ENCODE results near the gene PBX1. TPM values are rescaled to one million over a fixed set of nuclear protein-coding genes. Genes with fewer than 3 reads are reported as not detected.
A peak's percentile ranks its signal among the peaks of the same experiment; 100 is the strongest.

Gene PBX1
- total and polyA plus RNA-seq, 4 donors: 14.0 to 125 (median 40.0) TPM

GRCh38 chr1:164719676-164720439, 160.9 kb downstream of the PBX1 start:
- intact Hi-C loops (cut with DNase I): loop anchor here in 1 of 2 donors (5.0 kb wide), 2 partner anchors 32 to 62 kb away; no protein-coding TSS in a partner anchor
- WGBS, 2 donors: 59 to 63% methylated on average over 8 of the region's 8 CpGs
- Histone ChIP-seq H3K27me3 (ENCODE audit: control insufficient read depth in 1 of 2, insufficient read depth in 2 of 2, low read length in 1 of 2) (no peaks in the 10 kb centered on the region), H3K9me3 (ENCODE audit: control insufficient read depth, low read length) (no peaks in the 10 kb centered on the region), H3K4me3 (ENCODE audit: low read length in 2 of 2) (no peak overlapping the region), H3K4me1 (ENCODE audit: control insufficient read depth in 1 of 2, insufficient read depth in 2 of 2, low read length in 2 of 2) (peaks cover 4 to 16% of the 10 kb centered on the region in 2 donors), H3K36me3 (ENCODE audit: control insufficient read depth in 1 of 2, insufficient read depth in 2 of 2, low read length in 1 of 2) (no peaks in the 10 kb centered on the region), H3K27ac (ENCODE audit: low read depth in 1 of 2, low read length in 2 of 2) (no peak overlapping the region)
- DNase-seq: no peak
- no peak for ATAC-seq (ENCODE audit: low FRiP score)

- no peaks in the 10 kb centered on the region for H3K27me3 ChIP-seq (ENCODE audit: control insufficient read depth in 1 of 2, insufficient read depth in 2 of 2, low read length in 1 of 2)
- intact Hi-C loops (cut with DNase I): no loop called here
- DNase-seq: no peak
- no peaks in the 10 kb centered on the region for H3K9me3 ChIP-seq (ENCODE audit: control insufficient read depth, low read length)
- H3K27ac ChIP-seq (ENCODE audit: low read depth in 1 of 2, low read length in 2 of 2): no peak overlapping the region
- H3K4me1 ChIP-seq (ENCODE audit: control insufficient read depth in 1 of 2, insufficient read depth in 2 of 2, low read length in 2 of 2): peaks cover 10 to 24% of the 10 kb centered on the region in 2 donors
- no peaks in the 10 kb centered on the region for H3K36me3 ChIP-seq (ENCODE audit: control insufficient read depth in 1 of 2, insufficient read depth in 2 of 2, low read length in 1 of 2)
- no peak for ATAC-seq (ENCODE audit: low FRiP score)
- WGBS, 2 donors: 87 to 92% methylated on average over 7 of the region's 7 CpGs
- no peak overlapping the region for H3K4me3 ChIP-seq (ENCODE audit: low read length in 2 of 2)
Measured at GRCh38 chr1:164720440-164721227, 161.7 kb downstream of the PBX1 start.

GRCh38 chr1:164721228-164721496, 162.2 kb downstream of the PBX1 start:
- ATAC-seq (ENCODE audit: low FRiP score) (no peak), DNase-seq (no peak)
- no peak overlapping the region for H3K27ac ChIP-seq (ENCODE audit: low read depth in 1 of 2, low read length in 2 of 2)
- H3K27me3 ChIP-seq (ENCODE audit: control insufficient read depth in 1 of 2, insufficient read depth in 2 of 2, low read length in 1 of 2): no peaks in the 10 kb centered on the region
- intact Hi-C loops (cut with DNase I): no loop called here
- H3K36me3 ChIP-seq (ENCODE audit: control insufficient read depth in 1 of 2, insufficient read depth in 2 of 2, low read length in 1 of 2): no peaks in the 10 kb centered on the region
- H3K9me3 ChIP-seq (ENCODE audit: control insufficient read depth, low read length): no peaks in the 10 kb centered on the region
- no peak overlapping the region for H3K4me3 ChIP-seq (ENCODE audit: low read length in 2 of 2)
- 40 to 50% methylated on average over 2 of the region's 2 CpGs for WGBS, 2 donors
- peaks cover 11 to 26% of the 10 kb centered on the region in 2 donors for H3K4me1 ChIP-seq (ENCODE audit: control insufficient read depth in 1 of 2, insufficient read depth in 2 of 2, low read length in 2 of 2)

GRCh38 chr1:164723296-164723798, 164.4 kb downstream of the PBX1 start:
- H3K4me1 ChIP-seq (ENCODE audit: control insufficient read depth in 1 of 2, insufficient read depth in 2 of 2, low read length in 2 of 2): peaks cover 11 to 28% of the 10 kb centered on the region in 2 donors
- DNase-seq (no peak), ATAC-seq (ENCODE audit: low FRiP score) (peak; percentile 64)
- 20 to 25% methylated on average over 9 of the region's 9 CpGs for WGBS, 2 donors
- no peak overlapping the region for H3K4me3 ChIP-seq (ENCODE audit: low read length in 2 of 2)
- H3K27ac ChIP-seq (ENCODE audit: low read depth in 1 of 2, low read length in 2 of 2): peak overlapping the region in 1 of 2 donors; percentile 44
- H3K9me3 ChIP-seq (ENCODE audit: control insufficient read depth, low read length): no peaks in the 10 kb centered on the region
- intact Hi-C loops (cut with DNase I): no loop called here
- no peaks in the 10 kb centered on the region for H3K27me3 ChIP-seq (ENCODE audit: control insufficient read depth in 1 of 2, insufficient read depth in 2 of 2, low read length in 1 of 2)
- H3K36me3 ChIP-seq (ENCODE audit: control insufficient read depth in 1 of 2, insufficient read depth in 2 of 2, low read length in 1 of 2): no peaks in the 10 kb centered on the region

DNA sequence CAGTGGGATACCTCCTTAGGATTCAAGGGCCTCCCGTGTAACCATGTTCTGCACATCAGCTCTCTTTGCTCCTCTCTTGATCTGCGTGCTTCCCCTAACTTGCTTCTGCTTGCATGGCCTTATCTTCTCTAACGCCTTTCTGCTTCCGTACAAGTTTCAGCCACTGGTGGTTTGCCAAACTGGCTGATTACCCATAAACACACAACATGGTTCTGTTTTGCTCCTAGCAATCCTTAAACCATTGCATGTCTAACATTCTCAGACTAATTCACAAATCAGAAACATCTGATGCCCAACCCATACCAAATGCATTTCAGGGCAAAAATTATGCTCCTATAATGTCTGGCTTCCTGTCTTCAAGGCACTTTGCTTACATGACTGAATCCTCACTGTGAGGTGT, 166.4 kb downstream of the PBX1 start:
- no peaks in the 10 kb centered on the region for H3K36me3 ChIP-seq (ENCODE audit: control insufficient read depth in 1 of 2, insufficient read depth in 2 of 2, low read length in 1 of 2)
- peak overlapping the region in 1 of 2 donors; percentile 11 for H3K27ac ChIP-seq (ENCODE audit: low read depth in 1 of 2, low read length in 2 of 2)
- ATAC-seq (ENCODE audit: low FRiP score) (no peak), DNase-seq (no peak)
- no peak overlapping the region for H3K4me3 ChIP-seq (ENCODE audit: low read length in 2 of 2)
- intact Hi-C loops (cut with DNase I): no loop called here
- H3K27me3 ChIP-seq (ENCODE audit: control insufficient read depth in 1 of 2, insufficient read depth in 2 of 2, low read length in 1 of 2): no peaks in the 10 kb centered on the region
- WGBS, 2 donors: 35 to 39% methylated on average over 4 of the region's 4 CpGs
- H3K9me3 ChIP-seq (ENCODE audit: control insufficient read depth, low read length): no peaks in the 10 kb centered on the region
- peaks cover 11 to 21% of the 10 kb centered on the region in 2 donors for H3K4me1 ChIP-seq (ENCODE audit: control insufficient read depth in 1 of 2, insufficient read depth in 2 of 2, low read length in 2 of 2)

GRCh38 chr1:164726235-164726634, 167.3 kb downstream of the PBX1 start:
- no peak for DNase-seq
- no peak for ATAC-seq (ENCODE audit: low FRiP score)
- H3K4me1 ChIP-seq (ENCODE audit: control insufficient read depth in 1 of 2, insufficient read depth in 2 of 2, low read length in 2 of 2): peaks cover 11 to 21% of the 10 kb centered on the region in 2 donors
- H3K36me3 ChIP-seq (ENCODE audit: control insufficient read depth in 1 of 2, insufficient read depth in 2 of 2, low read length in 1 of 2): no peaks in the 10 kb centered on the region
- intact Hi-C loops (cut with DNase I): loop anchor here in 1 of 2 donors (1.0 kb wide), 1 partner anchor 10 kb away; no protein-coding TSS in a partner anchor
- no peak overlapping the region for H3K27ac ChIP-seq (ENCODE audit: low read depth in 1 of 2, low read length in 2 of 2)
- 50 to 52% methylated on average over 2 of the region's 2 CpGs for WGBS, 2 donors
- no peak overlapping the region for H3K4me3 ChIP-seq (ENCODE audit: low read length in 2 of 2)
- H3K27me3 ChIP-seq (ENCODE audit: control insufficient read depth in 1 of 2, insufficient read depth in 2 of 2, low read length in 1 of 2): no peaks in the 10 kb centered on the region
- H3K9me3 ChIP-seq (ENCODE audit: control insufficient read depth, low read length): no peaks in the 10 kb centered on the region

DNA sequence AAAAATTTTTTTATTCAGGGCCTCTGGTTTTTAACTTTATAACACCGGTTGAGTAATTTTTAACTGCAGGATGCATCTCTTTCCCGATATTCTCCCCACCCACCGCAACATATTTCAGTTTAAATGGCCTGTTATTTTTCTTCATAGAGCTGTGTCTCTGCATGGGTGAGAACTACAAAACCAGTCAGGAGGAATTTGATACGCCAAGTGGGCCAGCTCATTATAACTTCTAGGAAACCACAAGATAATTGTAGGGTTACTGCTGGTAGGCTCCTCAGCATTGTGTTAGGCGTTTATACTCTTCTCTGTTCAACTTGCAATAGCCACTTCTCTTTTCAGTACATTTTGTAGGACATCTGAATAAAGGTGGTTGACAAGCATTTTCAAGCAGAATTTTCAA, 169.7 kb downstream of the PBX1 start:
- no peak for DNase-seq
- Histone ChIP-seq H3K27ac (ENCODE audit: low read depth in 1 of 2, low read length in 2 of 2) (no peak overlapping the region), H3K4me3 (ENCODE audit: low read length in 2 of 2) (no peak overlapping the region), H3K27me3 (ENCODE audit: control insufficient read depth in 1 of 2, insufficient read depth in 2 of 2, low read length in 1 of 2) (no peaks in the 10 kb centered on the region), H3K9me3 (ENCODE audit: control insufficient read depth, low read length) (no peaks in the 10 kb centered on the region), H3K4me1 (ENCODE audit: control insufficient read depth in 1 of 2, insufficient read depth in 2 of 2, low read length in 2 of 2) (peaks cover 8 to 18% of the 10 kb centered on the region in 2 donors), H3K36me3 (ENCODE audit: control insufficient read depth in 1 of 2, insufficient read depth in 2 of 2, low read length in 1 of 2) (no peaks in the 10 kb centered on the region)
- no peak for ATAC-seq (ENCODE audit: low FRiP score)
- intact Hi-C loops (cut with DNase I): no loop called here
- WGBS, 2 donors: 85 to 92% methylated on average over 5 of the region's 5 CpGs

- DNase-seq: no peak
- ATAC-seq (ENCODE audit: low FRiP score): no peak
- 90% methylated on average over 11 of the region's 11 CpGs for WGBS, 2 donors
Measured at GRCh38 chr1:164731161-164731876, 172.3 kb downstream of the PBX1 start.

More at GRCh38 chr1:164731161-164731876, 172.3 kb downstream of the PBX1 start:
- intact Hi-C loops (cut with DNase I): no loop called here
- H3K9me3 ChIP-seq (ENCODE audit: control insufficient read depth, low read length): no peaks in the 10 kb centered on the region
- H3K4me3 ChIP-seq (ENCODE audit: low read length in 2 of 2): no peak overlapping the region
- no peak overlapping the region for H3K27ac ChIP-seq (ENCODE audit: low read depth in 1 of 2, low read length in 2 of 2)
- H3K27me3 ChIP-seq (ENCODE audit: control insufficient read depth in 1 of 2, insufficient read depth in 2 of 2, low read length in 1 of 2): no peaks in the 10 kb centered on the region
- peaks cover 0 to 2% of the 10 kb centered on the region in 2 donors for H3K4me1 ChIP-seq (ENCODE audit: control insufficient read depth in 1 of 2, insufficient read depth in 2 of 2, low read length in 2 of 2)
- no peaks in the 10 kb centered on the region for H3K36me3 ChIP-seq (ENCODE audit: control insufficient read depth in 1 of 2, insufficient read depth in 2 of 2, low read length in 1 of 2)
